ENCODE results near the gene ART5. TPM values are rescaled to one million over a fixed set of nuclear protein-coding genes. Genes with fewer than 3 reads are reported as not detected.
"Not testable (repeated sequence)": the region's sequence is repeated elsewhere in the genome, so short reads cannot be mapped to it uniquely, and the experiment has no call there.

ART5 gene
- total and polyA plus RNA-seq, 2 of the 4 experiments (the other 2 are of a cell fraction): not detected

DNA sequence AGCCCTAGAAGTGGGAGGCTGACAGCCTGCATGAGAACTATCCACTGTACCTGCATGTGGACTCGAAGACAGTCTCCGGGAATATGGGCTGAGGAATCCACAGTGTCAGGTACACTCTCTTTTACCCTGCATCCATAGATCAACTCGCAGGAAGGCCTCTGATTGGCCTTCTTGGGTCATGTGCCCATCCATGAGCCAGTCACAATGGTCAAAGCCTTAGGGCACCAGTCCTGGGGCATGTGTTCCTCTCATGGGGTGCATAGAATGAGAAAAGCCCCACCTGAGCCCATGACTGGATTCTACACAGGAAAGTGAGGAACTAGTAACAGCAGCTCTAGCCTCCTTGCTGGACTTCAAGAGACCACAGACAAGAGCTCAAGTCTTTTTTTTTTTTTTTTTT lies 13.8 kb upstream of the ART5 start:
- ATAC-seq (ENCODE audit: low read depth): no peak
- H3K9ac ChIP-seq (ENCODE audit: low read depth, low read length): no peak overlapping the region
- in situ Hi-C loops (cut with MboI; ENCODE audit: low sequenced_read_pairs) (no loop called here), dilution Hi-C loops (cut with HindIII; ENCODE audit: low sequenced_read_pairs, unreplicated experiment) (no loop called here), intact Hi-C loops (cut with micrococcal nuclease) (no loop called here)
- H3K4me2 ChIP-seq (ENCODE audit: low read depth, low read length): no peak overlapping the region
- 58% methylated on average over 3 of the region's 3 CpGs; no CpG with 5 or more reads in 1 of the 2 experiments for WGBS, 2 experiments (ENCODE audit: extremely low coverage in 2 of 2, insufficient read length in 1 of 2)
- H2AFZ ChIP-seq (replicated peaks; ENCODE audit: low read length, poor library complexity): no peak overlapping the region
- no peaks in the 10 kb centered on the region for H3K36me3 ChIP-seq (ENCODE audit: control insufficient read depth, insufficient read depth, low read length)
- H4K20me1 ChIP-seq (ENCODE audit: insufficient read depth, low read length): no peaks in the 10 kb centered on the region
- POLR2A ChIA-PET (ENCODE audit: unreplicated experiment): interaction anchor here (0.7 kb wide), 1 partner anchor 185 kb away, joined by 10 read pairs; no protein-coding TSS in a partner anchor
- no peak for DNase-seq
- H3K23ac ChIP-seq (ENCODE audit: low read depth, low read length): no peak overlapping the region
- H2BK15ac ChIP-seq (ENCODE audit: low read depth, low read length): no peak overlapping the region
- H2BK5ac ChIP-seq (ENCODE audit: low read depth, low read length, poor library complexity, severe bottlenecking): no peak overlapping the region
- H2AK9ac ChIP-seq (replicated peaks; ENCODE audit: low read depth, low read length, poor library complexity): no peak overlapping the region
- CTCF ChIA-PET: no interaction called here
- no peaks in the 10 kb centered on the region for H3K79me1 ChIP-seq (ENCODE audit: low read depth in 1 of 2, low read length in 2 of 2)
- H4K5ac ChIP-seq (ENCODE audit: low read depth, low read length): no peak overlapping the region
- no peak overlapping the region for H4K91ac ChIP-seq (ENCODE audit: insufficient read depth, low read depth, low read length)
- no peak overlapping the region for H3K4me3 ChIP-seq (ENCODE audit: insufficient read depth, low read depth, low read length)
- H3K27me3 ChIP-seq (ENCODE audit: control insufficient read depth, insufficient read depth, low read length): peaks cover 16% of the 10 kb centered on the region
- H3K9me3 ChIP-seq (ENCODE audit: control insufficient read depth, insufficient read depth, low read length): no peaks in the 10 kb centered on the region
- no peak overlapping the region for H3K56ac ChIP-seq (ENCODE audit: extremely low read depth, insufficient read depth, low read length)
- no peak overlapping the region for H3K27ac ChIP-seq (ENCODE audit: insufficient read depth, low read length)
- H3K14ac ChIP-seq (replicated peaks; ENCODE audit: low read depth, low read length): no peak overlapping the region
- no peak overlapping the region for H2AK5ac ChIP-seq (ENCODE audit: low read depth, low read length)
- no TSS peak for BruUV-seq (replicated peaks)
- no peak for TF ChIP-seq RAD21 (IDR thresholded peaks at IDR 0.05; ENCODE audit: low read length)
- no peak for TF ChIP-seq NFE2L2 (IDR thresholded peaks at IDR 0.05; ENCODE audit: low read depth, low read length)
- TF ChIP-seq, protein P1, sequence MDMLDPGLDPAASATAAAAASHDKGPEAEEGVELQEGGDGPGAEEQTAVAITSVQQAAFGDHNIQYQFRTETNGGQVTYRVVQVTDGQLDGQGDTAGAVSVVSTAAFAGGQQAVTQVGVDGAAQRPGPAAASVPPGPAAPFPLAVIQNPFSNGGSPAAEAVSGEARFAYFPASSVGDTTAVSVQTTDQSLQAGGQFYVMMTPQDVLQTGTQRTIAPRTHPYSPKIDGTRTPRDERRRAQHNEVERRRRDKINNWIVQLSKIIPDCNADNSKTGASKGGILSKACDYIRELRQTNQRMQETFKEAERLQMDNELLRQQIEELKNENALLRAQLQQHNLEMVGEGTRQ (IDR thresholded peaks at IDR 0.05; ENCODE audit: low read depth, low read length): peak; percentile 51
- H2BK20ac ChIP-seq (ENCODE audit: low read depth, low read length): no peak overlapping the region
- H3K18ac ChIP-seq (ENCODE audit: low read depth, low read length): no peak overlapping the region
- no peak overlapping the region for H3K4ac ChIP-seq (ENCODE audit: low read depth, low read length)
- no peaks in the 10 kb centered on the region for H3K4me1 ChIP-seq (ENCODE audit: control insufficient read depth, insufficient read depth, low read length)
- no peaks in the 10 kb centered on the region for H3K9me1 ChIP-seq (ENCODE audit: insufficient read depth, low read length)
- no peak overlapping the region for H4K8ac ChIP-seq (ENCODE audit: low read depth in 2 of 2, low read length in 2 of 2)
- no peak overlapping the region for H2BK120ac ChIP-seq (ENCODE audit: low read depth, low read length)

DNA sequence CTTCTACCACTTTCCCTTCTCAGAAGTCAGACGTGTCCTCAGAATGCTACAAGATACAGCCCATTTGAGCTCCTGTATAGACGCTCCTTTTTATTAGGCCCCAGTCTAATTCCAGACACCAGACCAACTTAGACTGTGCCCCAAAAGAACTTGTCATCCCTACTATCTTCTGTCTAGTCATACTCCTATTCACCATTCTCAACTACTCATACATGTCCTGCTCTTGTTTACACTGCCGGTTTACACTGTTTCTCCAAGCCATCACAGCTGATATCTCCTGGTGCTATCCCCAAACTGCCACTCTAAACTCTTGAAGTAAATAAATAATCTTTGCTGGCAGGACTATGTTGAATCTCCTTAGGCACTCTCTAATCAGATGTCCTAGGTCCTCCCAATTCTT lies 10.7 kb upstream of the ART5 start:
- H3K36me3 ChIP-seq (ENCODE audit: control insufficient read depth, insufficient read depth, low read length); dilution Hi-C loops (cut with HindIII; ENCODE audit: low sequenced_read_pairs, unreplicated experiment); H3K4me1 ChIP-seq (ENCODE audit: control insufficient read depth, insufficient read depth, low read length); H3K27ac ChIP-seq (ENCODE audit: insufficient read depth, low read length); H3K14ac ChIP-seq (replicated peaks; ENCODE audit: low read depth, low read length); H3K9me1 ChIP-seq (ENCODE audit: insufficient read depth, low read length); H2BK120ac ChIP-seq (ENCODE audit: low read depth, low read length); H2BK5ac ChIP-seq (ENCODE audit: low read depth, low read length, poor library complexity, severe bottlenecking); H3K23ac ChIP-seq (ENCODE audit: low read depth, low read length); H4K20me1 ChIP-seq (ENCODE audit: insufficient read depth, low read length); intact Hi-C loops (cut with micrococcal nuclease); H2AK5ac ChIP-seq (ENCODE audit: low read depth, low read length); ATAC-seq (ENCODE audit: low read depth); H4K91ac ChIP-seq (ENCODE audit: insufficient read depth, low read depth, low read length); CTCF ChIA-PET; DNase-seq; H4K8ac ChIP-seq (ENCODE audit: low read depth in 2 of 2, low read length in 2 of 2); H3K4ac ChIP-seq (ENCODE audit: low read depth, low read length); in situ Hi-C loops (cut with MboI; ENCODE audit: low sequenced_read_pairs); H2BK15ac ChIP-seq (ENCODE audit: low read depth, low read length); H2AK9ac ChIP-seq (replicated peaks; ENCODE audit: low read depth, low read length, poor library complexity); H3K9ac ChIP-seq (ENCODE audit: low read depth, low read length); H3K9me3 ChIP-seq (ENCODE audit: control insufficient read depth, insufficient read depth, low read length); H2AFZ ChIP-seq (replicated peaks; ENCODE audit: low read length, poor library complexity); BruUV-seq (replicated peaks); POLR2A ChIA-PET (ENCODE audit: unreplicated experiment); H4K5ac ChIP-seq (ENCODE audit: low read depth, low read length); H2BK20ac ChIP-seq (ENCODE audit: low read depth, low read length); H3K79me1 ChIP-seq (ENCODE audit: low read depth in 1 of 2, low read length in 2 of 2); H3K18ac ChIP-seq (ENCODE audit: low read depth, low read length); H3K56ac ChIP-seq (ENCODE audit: extremely low read depth, insufficient read depth, low read length); H3K4me3 ChIP-seq (ENCODE audit: insufficient read depth, low read depth, low read length); H3K4me2 ChIP-seq (ENCODE audit: low read depth, low read length): not testable (repeated sequence)
- WGBS, 2 experiments (ENCODE audit: extremely low coverage in 2 of 2, insufficient read length in 1 of 2): no CpG with 5 or more reads among the region's 3 CpGs
- peaks cover 19% of the 10 kb centered on the region for H3K27me3 ChIP-seq (ENCODE audit: control insufficient read depth, insufficient read depth, low read length)
